Body of pancreas (tissue), 4 donors: ENCODE measurements around the gene CDKN3.

ENCODE experiments used
- CTCF ChIP-seq, 7 experiments: fragments of 450-650 bp in 4 of 7; fragments of 200-600 bp in 3 of 7; sonication (generic) in 3 of 7; IDR thresholded peaks; one replicate each; pipeline ENCODE4 v1.5.1; 2016 to 2019; ENCODE audit warnings: antibody characterized with exemption in 7 of 7
- POLR2A ChIP-seq, 3 donors: fragments of 450-650 bp; IDR thresholded peaks; one replicate each; pipeline ENCODE4 v1.6.1; 2016; ENCODE audit warnings: antibody characterized with exemption in 3 of 3, mild to moderate bottlenecking in 2 of 3

- no peak for TF ChIP-seq CTCF (IDR thresholded peaks at IDR 0.05)
- no peak for TF ChIP-seq POLR2A (IDR thresholded peaks at IDR 0.05)
These were observed 13.0 kb upstream of the CDKN3 start for GRCh38 chr14:54383835-54384234.
